Stomach (tissue), 9 donors: ENCODE data around the gene FAM98C. TPM values are rescaled to one million over a fixed set of nuclear protein-coding genes. Genes with fewer than 3 reads are reported as not detected.
A peak's percentile ranks its signal among the peaks of the same experiment; 100 is the strongest.

Source experiments
- DNase-seq, 2 donors: peaks; one replicate each; pipeline versions ENCODE4 v3.0.0 to v3.0.0-alpha.2; 2013 to 2019
- H3K27ac ChIP-seq, 5 donors: fragments of 200-600 bp in 4 of 5; sonication (generic) in 4 of 5; one replicate each; pipeline ENCODE4 v1.5.1; 2013 to 2019; ENCODE audit warnings: mild to moderate bottlenecking in 1 of 5, moderate library complexity in 1 of 5
- H3K27me3 ChIP-seq, 3 donors: fragments of 200-600 bp; sonication (generic); one replicate each; pipeline ENCODE4 v1.5.1; 2017 to 2019; ENCODE audit warnings: mixed run types in 1 of 3
- H3K36me3 ChIP-seq, 4 donors: fragments of 200-600 bp; sonication (generic); 1 replicate in 3 of 4; 2 replicates in 1 of 4; pipeline ENCODE4 v1.5.1; 2016 to 2019
- H3K4me1 ChIP-seq, 4 donors: fragments of 200-600 bp; sonication (generic); one replicate each; pipeline ENCODE4 v1.5.1; 2016 to 2019
- H3K4me3 ChIP-seq, 4 donors: fragments of 200-600 bp; sonication (generic) in 3 of 4; one replicate each; pipeline ENCODE4 v1.5.1; 2016 to 2019; ENCODE audit warnings: mild to moderate bottlenecking in 1 of 4
- H3K9me3 ChIP-seq, 4 donors: fragments of 200-600 bp; sonication (generic); one replicate each; pipeline ENCODE4 v1.5.1; 2016 to 2019
- CTCF ChIP-seq, 7 experiments: fragments of 450-650 bp in 4 of 7; fragments of 200-600 bp in 3 of 7; sonication (generic) in 3 of 7; IDR thresholded peaks; one replicate each; pipeline ENCODE4 v1.5.1; 2016 to 2019; ENCODE audit warnings: antibody characterized with exemption in 7 of 7, control low read depth in 2 of 7, mild to moderate bottlenecking in 1 of 7
- EP300 ChIP-seq: sonication (generic); formaldehyde crosslinking; IDR thresholded peaks from one replicate; pipeline ENCODE4 v1.6.1; 2017; ENCODE audit warnings: antibody characterized with exemption
- POLR2A ChIP-seq, 4 donors: fragments of 450-650 bp; IDR thresholded peaks; one replicate each; pipeline ENCODE4 v1.6.1; 2016; ENCODE audit warnings: antibody characterized with exemption in 4 of 4, control low read depth in 2 of 4, mild to moderate bottlenecking in 1 of 4, moderate library complexity in 1 of 4
- POLR2AphosphoS5 ChIP-seq, 3 donors: sonication (generic); formaldehyde crosslinking; IDR thresholded peaks; one replicate each; pipeline ENCODE4 v1.6.1; 2016; ENCODE audit warnings: antibody characterized with exemption in 3 of 3
- WGBS, 5 donors: extraction: QIAGEN DNeasy Blood & Tissue Kit in 3 of 5; methylation state at CpG; one replicate each; pipeline versions ENCODE4 v1.1.5 to v1.1.7; 2013 to 2018; 5-methylcytosine and 5-hydroxymethylcytosine counted together
- intact Hi-C: fragments of 100-400 bp; cut with DNase I; formaldehyde crosslinking; loops from one replicate; pipeline ENCODE4 v1.15.1; 2023; ENCODE audit warnings: low total_unique reads
- polyA plus RNA-seq, 3 donors: library from polyadenylated mRNA; stranded (reverse); fragments of 200-250 nt; gene quantifications; one replicate each; pipeline ENCODE4 v1.2.3, GENCODE V29; 2013
- total RNA-seq, 5 donors: library from RNA; depleted of rRNA; stranded (reverse); fragments of >200 nt; gene quantifications; one replicate each; pipeline versions ENCODE4 v1.1.0 to v1.2.3, GENCODE V29; 2014 to 2016
- donor health status: healthy with polysubstance abuse.
- donor health status: Bipolar disorder and iron deficiency.
- donor health status: healthy.

Gene FAM98C
- total and polyA plus RNA-seq, 8 donors, result 4.0 to 222 (median 19.9) TPM

DNA sequence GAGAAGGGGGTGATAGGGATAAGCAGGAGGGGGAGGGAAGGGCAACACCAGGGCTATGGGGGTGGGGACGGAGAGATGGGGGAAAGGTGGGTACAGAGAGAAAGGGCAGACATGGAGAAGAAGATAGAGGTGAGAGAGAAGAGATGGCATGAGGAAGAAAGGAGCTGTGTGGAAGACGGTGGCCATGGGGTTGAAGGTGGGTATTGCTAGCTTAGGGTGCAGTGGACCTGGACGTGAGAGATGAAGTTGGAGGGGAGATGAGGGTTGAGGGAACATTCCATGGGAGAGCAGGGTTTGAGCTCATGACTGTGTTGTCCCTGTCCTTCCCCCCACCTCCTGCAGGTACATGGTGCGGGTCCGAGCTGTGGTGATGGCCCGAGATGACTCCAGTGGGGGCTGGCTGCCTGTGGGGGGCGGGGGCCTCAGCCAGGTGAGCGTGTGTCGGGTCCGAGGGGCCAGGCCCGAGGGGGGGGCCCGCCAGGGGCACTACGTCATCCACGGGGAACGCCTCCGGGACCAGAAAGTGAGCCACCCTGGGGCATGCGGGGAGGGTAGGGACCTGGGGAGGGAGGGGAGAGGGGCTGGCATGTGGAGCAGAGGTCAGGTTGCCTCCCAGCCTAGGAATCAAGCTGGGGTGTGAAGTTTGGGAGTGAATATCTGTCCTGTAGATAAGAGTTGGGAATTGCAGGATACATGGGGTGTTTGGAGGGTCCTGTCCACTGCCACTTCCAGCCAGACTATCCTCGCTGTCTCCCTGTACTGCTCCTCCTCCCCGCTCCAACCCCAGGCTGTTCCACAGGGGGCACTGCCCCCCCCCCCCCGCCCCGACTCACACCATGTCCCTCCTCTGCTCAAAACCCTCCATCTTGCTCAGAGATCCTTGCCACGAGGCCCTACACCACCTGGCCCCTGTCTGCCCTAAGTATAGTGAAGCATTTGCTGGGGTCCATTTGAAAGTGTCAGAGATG lies 12.7 kb upstream of the FAM98C start:
- Histone ChIP-seq H3K4me1 (peaks cover 39 to 61% (median 47%) of the 10 kb centered on the region in 4 donors), H3K4me3 (no peak overlapping the region), H3K9me3 (no peaks in the 10 kb centered on the region), H3K27ac (peak overlapping the region in 2 of 5 donors; percentile 70 to 80), H3K27me3 (peaks cover 7 to 85% (median 33%) of the 10 kb centered on the region in 3 donors), H3K36me3 (peaks cover 0 to 9% (median 4%) of the 10 kb centered on the region in 4 donors)
- no peak for TF ChIP-seq POLR2AphosphoS5 (IDR thresholded peaks at IDR 0.05)
- TF ChIP-seq POLR2A (IDR thresholded peaks at IDR 0.05), result no peak
- TF ChIP-seq CTCF (IDR thresholded peaks at IDR 0.05), result no peak
- no peak for TF ChIP-seq EP300
- 37 to 57% (median 41%) methylated on average over 15 to 22 of the region's 22 CpGs for WGBS, 5 donors
- no peak for DNase-seq
- intact Hi-C loops, result loop anchor here (10.0 kb wide), 1 partner anchor 225 kb away; the partner anchor contains the start of genes EIF3K and MAP4K1

- peaks cover 25 to 52% (median 35%) of the 10 kb centered on the region in 4 donors for H3K4me1 ChIP-seq
- intact Hi-C loops, result no loop called here
These were observed 10.9 kb upstream of the FAM98C start for GRCh38 chr19:38391911-38392464.

DNA sequence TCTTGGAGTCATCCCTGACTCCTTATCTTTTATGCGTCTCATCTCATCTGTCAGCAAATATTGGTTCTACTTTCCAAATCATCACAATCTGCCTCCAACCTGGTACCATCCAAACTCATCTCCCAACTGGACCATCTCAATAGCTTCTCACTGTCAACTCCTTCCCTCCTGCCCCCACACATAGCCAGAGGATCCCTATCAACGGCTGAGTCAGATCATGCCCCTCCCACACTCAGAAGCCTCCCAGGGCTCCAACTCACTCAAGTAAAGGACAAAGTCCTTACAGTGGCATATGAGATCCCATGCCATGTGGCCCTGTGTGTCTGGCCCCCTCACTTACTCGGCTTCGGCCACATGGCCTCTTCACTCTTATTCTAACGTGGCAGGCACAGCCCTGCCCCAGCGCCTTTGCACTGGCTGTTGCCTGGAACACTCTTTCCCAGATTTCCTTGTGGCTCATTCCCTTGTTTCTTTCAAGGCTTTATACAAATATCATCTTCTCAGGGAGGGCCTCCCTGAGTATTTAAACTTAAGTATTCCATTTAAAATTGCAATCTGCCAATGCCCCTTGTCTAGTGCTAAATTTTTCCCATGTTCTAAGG lies 10.1 kb upstream of the FAM98C start:
- no peaks in the 10 kb centered on the region for H3K9me3 ChIP-seq

More at GRCh38 chr19:38391911-38392464, 10.9 kb upstream of the FAM98C start:
- no peak for DNase-seq
- WGBS, 5 donors, result 59 to 67% (median 64%) methylated on average over 8 of the region's 8 CpGs
- Histone ChIP-seq H3K27me3 (peaks cover 14 to 85% (median 32%) of the 10 kb centered on the region in 3 donors), H3K4me3 (no peak overlapping the region), H3K9me3 (no peaks in the 10 kb centered on the region), H3K27ac (no peak overlapping the region), H3K36me3 (no peaks in the 10 kb centered on the region)
- TF ChIP-seq POLR2A (IDR thresholded peaks at IDR 0.05), result no peak
- TF ChIP-seq POLR2AphosphoS5 (IDR thresholded peaks at IDR 0.05), result no peak
- no peak for TF ChIP-seq EP300
- TF ChIP-seq CTCF (IDR thresholded peaks at IDR 0.05), result no peak

More for the DNA sequence above, 10.1 kb upstream of the FAM98C start:
- no peak for TF ChIP-seq POLR2AphosphoS5 (IDR thresholded peaks at IDR 0.05)
- TF ChIP-seq CTCF (IDR thresholded peaks at IDR 0.05), result no peak
- no peak for TF ChIP-seq POLR2A (IDR thresholded peaks at IDR 0.05)
- 52 to 71% (median 58%) methylated on average over 6 of the region's 6 CpGs for WGBS, 5 donors
- intact Hi-C loops, result no loop called here
- Histone ChIP-seq H3K27me3 (peaks cover 14 to 85% (median 40%) of the 10 kb centered on the region in 3 donors), H3K27ac (no peak overlapping the region), H3K36me3 (no peaks in the 10 kb centered on the region), H3K4me3 (no peak overlapping the region), H3K4me1 (peaks cover 17 to 43% (median 27%) of the 10 kb centered on the region in 4 donors)
- peak; percentile 34 to 53 for DNase-seq
